Measurements from ENCODE around the gene RAP2A.
A peak's percentile ranks its signal among the peaks of the same experiment; 100 is the strongest.

RAP2A gene

GRCh38 chr13:97422118-97423054 lies 11.6 kb upstream of the RAP2A start:
- no peak for DNase-seq (ENCODE audit: low read depth, low spot score)

DNA sequence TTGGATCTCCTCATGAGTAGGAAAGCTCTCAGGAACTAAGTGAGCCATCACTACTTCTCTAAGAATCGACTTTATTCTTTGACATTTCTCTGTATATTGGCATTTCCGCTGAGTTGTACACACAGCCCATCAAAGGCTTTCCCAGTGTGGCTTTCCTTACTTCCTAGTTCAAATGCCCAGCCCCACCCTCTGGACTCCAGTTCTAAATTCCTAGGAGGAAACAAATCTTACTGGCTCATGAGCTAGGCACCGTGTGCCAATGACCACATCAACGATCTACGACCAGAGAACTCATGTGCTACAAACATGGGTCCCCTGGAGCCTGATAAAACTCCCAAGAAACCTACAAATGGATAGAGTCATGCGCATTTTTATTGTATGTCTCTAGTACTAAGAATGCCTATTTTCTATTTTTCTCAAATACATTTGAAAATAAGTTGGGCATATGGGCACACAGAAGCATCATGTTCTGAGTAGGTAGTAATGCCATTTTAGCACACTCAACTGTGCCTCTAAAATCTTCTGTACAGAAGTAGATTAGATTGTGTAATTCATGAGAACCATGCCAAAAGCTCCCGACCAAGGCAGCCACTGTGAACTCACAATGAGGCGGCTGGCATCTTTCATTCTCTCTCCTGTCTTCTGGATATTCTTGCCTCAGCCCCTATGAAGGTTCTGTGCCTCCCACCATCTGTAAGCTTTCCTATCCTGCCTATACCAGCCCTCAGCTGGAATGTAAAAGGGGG lies 10.5 kb upstream of the RAP2A start:
- no peak for DNase-seq (ENCODE audit: low read depth, low spot score)

DNA sequence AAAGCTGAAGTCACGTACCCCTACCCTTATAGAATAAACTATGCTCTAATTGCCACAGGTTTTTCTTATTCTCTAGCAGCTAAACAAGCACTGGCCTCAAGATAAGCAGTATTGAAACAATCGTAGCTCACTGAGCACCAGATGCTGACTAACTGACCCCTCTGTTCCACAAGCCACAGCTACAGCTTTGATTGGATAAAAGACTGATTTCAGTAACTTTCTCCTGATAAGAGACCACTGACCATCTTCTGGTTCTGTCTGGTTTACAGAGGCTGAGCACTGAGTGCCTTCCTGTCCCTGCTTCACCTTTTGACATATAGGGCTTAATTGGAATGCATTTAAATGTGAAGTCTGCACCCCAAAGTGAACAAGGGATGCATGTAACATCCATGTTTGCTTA lies 8.4 kb upstream of the RAP2A start:
- no peak for DNase-seq (ENCODE audit: low read depth, low spot score)

DNA sequence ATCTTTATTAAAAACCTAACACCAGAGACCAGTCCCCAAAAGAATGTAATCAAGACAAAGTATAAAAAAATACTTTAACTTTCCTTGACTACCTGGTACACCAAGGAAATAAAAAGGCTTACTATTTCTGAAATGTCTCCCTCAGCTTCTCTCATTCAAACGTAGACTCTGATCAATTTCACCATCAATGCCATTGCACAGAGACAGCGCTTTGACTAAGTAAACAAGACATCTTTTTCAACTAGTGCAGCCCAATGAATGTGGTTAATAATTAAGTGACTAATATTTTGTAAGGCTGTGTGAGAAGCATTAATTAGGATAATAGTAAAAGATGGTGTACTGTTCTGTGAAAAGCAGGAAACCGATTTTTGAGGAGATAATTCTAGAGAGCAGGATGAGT lies 7.3 kb upstream of the RAP2A start:
- no peak for DNase-seq (ENCODE audit: low read depth, low spot score)

DNA sequence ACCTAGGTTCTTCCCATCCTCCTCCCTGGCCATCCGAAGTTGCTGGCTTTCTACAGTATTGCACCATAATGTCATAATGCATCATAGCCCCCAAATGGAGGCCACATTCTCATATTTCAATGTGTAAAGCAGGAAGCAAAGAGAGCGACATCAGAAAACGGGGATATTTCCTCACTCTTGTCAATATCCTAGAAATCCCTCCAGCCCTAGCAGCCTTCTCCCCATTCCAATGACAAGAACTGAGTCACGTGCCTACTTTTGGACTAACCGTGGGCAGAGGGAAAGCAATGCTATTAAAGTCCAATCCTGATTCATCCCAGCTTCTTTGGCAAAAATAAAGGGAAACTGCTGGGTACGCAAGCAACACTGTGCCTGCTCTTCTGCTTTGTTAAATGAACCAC lies 4.3 kb upstream of the RAP2A start:
- no peak for DNase-seq (ENCODE audit: low read depth, low spot score)

GRCh38 chr13:97430296-97430695 lies 3.7 kb upstream of the RAP2A start:
- no peak for DNase-seq (ENCODE audit: low read depth, low spot score)

GRCh38 chr13:97431171-97431764 lies 2.7 kb upstream of the RAP2A start:
- no peak for DNase-seq (ENCODE audit: low read depth, low spot score)

- DNase-seq (ENCODE audit: low read depth, low spot score): no peak
Measured at GRCh38 chr13:97432232-97432916, 1.6 kb upstream of the RAP2A start.

DNA sequence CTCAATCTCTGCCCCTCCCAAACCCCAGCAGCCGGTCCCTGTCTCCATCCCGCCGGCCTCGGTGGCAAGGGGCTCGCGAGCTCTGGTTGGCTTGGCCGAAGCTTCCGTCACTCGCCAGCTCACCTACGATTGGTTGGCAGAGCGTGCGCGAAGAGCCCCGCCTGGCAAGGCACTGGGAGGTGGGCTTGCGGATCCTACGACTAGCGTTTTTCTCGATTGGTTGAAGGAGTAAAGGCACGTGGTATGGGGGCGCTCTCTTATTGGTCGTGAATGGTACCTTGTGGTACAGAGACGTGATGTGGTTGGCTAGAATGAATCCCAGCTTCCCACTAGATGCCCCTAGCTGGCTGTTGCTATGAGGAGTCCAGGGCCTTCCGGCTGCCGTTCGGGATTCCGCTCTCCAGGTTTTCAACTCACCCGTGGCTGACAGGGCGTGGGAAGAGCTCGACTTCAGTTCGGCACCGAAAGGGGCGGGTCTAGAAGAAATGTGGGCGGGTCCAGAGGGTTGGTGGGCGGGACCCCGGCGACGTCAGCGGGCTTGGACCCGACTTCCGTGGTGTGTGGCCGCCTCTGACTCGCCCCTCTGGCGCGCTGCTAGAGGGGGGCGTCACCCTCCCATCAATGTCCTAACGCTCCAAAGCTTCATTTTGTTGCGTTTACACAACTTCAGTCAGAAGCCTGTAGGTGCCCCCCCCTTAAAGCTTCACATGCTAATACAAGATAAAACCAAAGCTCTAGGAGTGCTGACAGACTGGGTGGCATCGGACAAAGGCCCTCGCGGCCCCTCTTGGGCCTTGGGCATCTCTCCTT lies 847 bp upstream of the RAP2A start:
- peak; percentile 95 for DNase-seq (ENCODE audit: low read depth, low spot score)

DNA sequence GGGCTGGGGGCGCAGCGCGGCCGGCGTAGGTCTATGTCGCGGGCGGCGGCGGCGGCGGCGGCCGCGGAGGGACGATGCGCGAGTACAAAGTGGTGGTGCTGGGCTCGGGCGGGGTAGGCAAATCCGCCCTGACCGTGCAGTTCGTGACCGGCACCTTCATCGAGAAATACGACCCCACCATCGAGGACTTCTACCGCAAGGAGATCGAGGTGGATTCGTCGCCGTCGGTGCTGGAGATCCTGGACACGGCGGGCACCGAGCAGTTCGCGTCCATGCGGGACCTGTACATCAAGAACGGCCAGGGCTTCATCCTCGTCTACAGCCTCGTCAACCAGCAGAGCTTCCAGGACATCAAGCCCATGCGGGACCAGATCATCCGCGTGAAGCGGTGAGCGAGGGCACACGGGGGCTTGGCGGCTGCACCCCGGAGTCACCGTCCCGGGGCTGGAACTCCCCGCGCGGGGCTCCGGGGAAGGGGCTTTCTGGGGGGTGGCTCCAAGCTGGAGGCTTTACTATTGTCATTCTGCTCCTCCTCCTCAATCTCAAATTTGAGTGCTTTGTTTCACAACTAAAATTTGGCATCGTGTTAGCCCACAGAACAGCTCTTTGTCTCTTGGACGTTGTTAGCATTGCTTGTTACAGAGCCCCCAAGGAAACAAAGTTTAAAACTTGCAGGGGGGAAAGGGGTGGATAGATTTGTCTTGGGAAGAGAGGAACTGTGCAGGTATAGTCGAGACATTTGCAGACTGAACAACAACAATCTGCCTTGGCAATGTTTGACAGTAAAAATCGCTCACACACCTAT lies 630 bp downstream of the RAP2A start:
- peak; percentile 6 for DNase-seq (ENCODE audit: low read depth, low spot score)

DNA sequence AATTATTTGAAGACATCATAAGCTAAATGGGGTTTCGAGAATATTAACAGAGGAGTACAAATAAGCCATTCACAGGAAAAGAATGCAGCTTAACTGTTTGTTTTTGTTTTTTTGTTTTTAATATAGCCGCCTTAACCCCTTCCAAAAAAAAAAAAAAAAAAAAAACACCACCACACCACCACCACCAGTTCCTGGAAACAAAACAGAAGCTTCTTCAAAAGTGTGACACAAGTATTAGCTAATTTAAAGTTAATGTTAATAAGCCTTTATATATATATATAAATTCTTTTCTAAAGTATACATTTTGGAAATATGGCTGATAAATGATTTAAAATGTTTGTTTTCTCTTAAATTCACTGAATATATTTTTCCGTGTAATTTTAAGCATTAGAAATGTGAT lies 1.4 kb downstream of the RAP2A start:
- no peak for DNase-seq (ENCODE audit: low read depth, low spot score)

GRCh38 chr13:97435794-97436193 lies 1.8 kb downstream of the RAP2A start:
- DNase-seq (ENCODE audit: low read depth, low spot score): no peak

DNA sequence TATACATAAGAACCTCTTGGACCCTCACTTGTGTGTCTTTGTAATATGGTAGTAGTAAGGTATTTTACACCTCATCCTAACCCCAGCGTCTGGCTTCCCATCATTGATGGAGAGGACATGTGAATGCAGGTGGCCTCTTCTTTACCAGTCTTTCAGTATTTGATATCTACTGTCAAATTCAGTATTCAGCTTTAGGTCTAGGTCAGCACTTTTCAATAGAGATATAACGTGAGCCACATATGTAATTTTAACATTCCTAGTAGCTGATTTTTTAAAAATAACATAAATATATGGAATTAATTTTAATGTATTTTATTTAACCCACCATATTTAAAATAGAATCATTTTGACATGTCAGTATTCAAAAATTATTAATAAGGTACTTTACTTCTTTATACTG lies 2.9 kb downstream of the RAP2A start:
- DNase-seq (ENCODE audit: low read depth, low spot score): no peak

DNA sequence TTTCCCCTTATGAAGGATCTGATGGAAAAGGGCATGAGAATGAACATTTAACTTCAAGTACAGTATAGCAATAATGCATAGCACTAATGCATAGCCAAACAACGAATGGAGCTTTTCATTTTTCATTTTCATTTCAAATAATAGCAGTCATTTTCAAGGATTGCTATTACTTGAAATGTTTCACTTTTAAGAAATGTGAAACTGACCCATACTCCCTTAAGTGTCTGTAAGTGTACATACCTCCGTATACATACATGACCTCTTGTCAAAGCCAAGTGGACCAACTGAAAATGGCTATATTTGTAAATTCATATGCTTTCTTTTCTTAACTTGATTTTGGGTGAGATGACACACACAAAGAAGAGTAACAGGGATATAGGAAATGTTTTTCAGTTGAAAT lies 3.8 kb downstream of the RAP2A start:
- no peak for DNase-seq (ENCODE audit: low read depth, low spot score)

DNA sequence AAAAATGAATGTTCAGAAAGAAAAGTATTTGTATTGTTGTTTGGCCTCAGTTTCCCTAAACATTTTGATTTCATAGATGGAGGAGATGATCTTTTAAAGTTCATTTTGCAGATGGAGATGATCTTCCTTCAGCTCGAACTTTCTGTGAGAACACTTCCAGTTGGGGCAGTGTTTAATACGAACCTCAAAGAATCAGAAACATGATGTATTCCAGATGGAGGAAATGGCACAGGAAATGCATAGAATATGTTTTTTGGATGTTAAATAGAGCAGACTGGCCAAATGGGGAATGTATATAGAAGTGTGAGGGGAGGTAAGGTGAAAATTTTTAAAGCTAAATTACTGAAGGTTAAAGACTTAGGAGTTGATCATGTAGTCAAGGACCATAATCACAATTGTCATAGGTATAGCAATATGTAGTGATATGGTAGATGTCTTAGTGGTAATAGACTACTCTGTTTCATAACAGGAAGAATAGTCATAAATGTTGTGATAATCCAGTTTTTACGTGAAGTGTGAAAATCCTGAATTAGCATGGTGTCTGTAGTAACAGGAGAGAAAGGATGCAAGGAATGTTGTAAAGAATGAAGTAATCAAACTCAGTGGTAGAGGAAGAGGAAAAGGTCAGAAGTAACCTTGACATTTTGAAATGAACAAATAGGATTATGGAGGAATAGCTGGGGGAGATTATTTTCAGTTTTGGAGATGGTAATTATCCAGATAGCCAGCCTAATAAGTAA lies 5.1 kb downstream of the RAP2A start:
- no peak for DNase-seq (ENCODE audit: low read depth, low spot score)

GRCh38 chr13:97440598-97441170 lies 6.7 kb downstream of the RAP2A start:
- no peak for DNase-seq (ENCODE audit: low read depth, low spot score)

GRCh38 chr13:97441368-97441767 lies 7.4 kb downstream of the RAP2A start:
- DNase-seq (ENCODE audit: low read depth, low spot score): no peak

DNA sequence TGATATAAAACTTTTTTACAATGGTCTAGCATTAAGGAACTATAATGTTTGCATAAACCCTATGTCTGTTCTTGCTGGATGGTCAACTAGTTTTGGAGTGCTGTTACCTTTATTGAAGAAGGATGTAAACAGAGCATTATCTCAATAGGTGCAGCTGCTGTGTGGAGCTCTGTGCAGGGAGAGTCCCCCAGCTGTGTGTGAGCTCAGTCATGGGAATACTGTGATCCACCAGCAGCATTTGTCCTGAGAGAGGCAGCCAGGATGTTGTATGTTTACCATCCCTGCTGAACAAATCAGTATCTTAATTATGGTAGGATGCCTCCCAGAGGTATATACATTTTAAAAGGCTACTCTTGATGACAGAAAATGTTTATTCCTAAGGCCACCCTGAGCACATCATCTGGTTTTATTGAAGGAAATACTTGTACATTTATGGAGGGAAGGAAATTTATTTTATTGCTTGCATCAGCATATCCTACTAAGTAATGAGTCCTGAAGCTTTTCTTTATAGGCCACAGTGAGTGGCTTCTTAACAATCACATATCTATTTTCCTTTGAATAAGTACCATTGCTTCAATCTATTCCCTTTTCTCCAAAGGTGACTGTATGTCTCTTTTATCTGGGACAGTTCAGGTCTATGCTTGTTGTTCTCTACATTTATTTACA lies 11.7 kb downstream of the RAP2A start:
- no peak for DNase-seq (ENCODE audit: low read depth, low spot score)

- no peak for DNase-seq (ENCODE audit: low read depth, low spot score)
Measured at GRCh38 chr13:97446448-97446847, 12.5 kb downstream of the RAP2A start.
